ENCODE data around the gene PKNOX2.

DNA sequence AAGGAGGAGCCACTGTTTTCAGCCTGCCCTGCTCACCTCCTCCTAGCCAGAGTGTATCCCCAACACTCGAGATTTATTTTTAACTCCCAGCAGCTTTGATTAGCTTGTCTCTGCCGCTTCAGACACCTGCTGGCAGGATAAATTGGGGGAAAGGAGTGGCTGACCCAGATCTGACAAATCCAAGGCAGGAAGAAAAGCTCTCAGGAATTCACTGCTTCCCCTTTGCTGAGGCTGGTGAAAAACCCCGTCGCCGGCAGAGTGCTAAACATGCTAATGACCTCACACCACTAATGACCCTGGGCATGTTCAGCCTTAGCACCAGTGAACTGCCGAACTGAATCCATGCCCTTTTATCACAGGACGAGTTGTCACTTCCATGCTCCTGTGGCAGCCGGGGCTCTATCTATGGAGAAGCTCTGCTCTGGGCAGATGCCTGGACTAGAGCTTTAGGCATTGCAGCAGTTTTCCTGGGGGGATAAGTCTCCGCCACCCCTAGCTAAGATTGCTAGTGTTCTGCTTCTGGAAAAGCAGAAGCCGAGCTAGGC, 279.3 kb downstream of the PKNOX2 start:
- TF ChIP-seq POLR2A (IDR thresholded peaks at IDR 0.05) (no peak), POLR2AphosphoS5 (IDR thresholded peaks at IDR 0.05) (no peak), EP300 (IDR thresholded peaks at IDR 0.05) (no peak)
- TF ChIP-seq, protein P1, sequence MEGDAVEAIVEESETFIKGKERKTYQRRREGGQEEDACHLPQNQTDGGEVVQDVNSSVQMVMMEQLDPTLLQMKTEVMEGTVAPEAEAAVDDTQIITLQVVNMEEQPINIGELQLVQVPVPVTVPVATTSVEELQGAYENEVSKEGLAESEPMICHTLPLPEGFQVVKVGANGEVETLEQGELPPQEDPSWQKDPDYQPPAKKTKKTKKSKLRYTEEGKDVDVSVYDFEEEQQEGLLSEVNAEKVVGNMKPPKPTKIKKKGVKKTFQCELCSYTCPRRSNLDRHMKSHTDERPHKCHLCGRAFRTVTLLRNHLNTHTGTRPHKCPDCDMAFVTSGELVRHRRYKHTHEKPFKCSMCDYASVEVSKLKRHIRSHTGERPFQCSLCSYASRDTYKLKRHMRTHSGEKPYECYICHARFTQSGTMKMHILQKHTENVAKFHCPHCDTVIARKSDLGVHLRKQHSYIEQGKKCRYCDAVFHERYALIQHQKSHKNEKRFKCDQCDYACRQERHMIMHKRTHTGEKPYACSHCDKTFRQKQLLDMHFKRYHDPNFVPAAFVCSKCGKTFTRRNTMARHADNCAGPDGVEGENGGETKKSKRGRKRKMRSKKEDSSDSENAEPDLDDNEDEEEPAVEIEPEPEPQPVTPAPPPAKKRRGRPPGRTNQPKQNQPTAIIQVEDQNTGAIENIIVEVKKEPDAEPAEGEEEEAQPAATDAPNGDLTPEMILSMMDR (IDR thresholded peaks at IDR 0.05), result no peak

All from suprapubic skin (tissue), 4 donors.